Gastroesophageal sphincter (tissue), 3 donors: ENCODE results near the gene NOTUM.

Source experiments
- POLR2A ChIP-seq, 2 donors: fragments of 450-650 bp; IDR thresholded peaks; one replicate each; pipeline ENCODE4 v1.6.1; 2017; ENCODE audit warnings: antibody characterized with exemption in 2 of 2, mild to moderate bottlenecking in 2 of 2, moderate library complexity in 1 of 2
- POLR2AphosphoS5 ChIP-seq: sonication (generic); formaldehyde crosslinking; IDR thresholded peaks from one replicate; pipeline ENCODE4 v1.6.1; 2017; ENCODE audit warnings: antibody characterized with exemption
- TF ChIP-seq, protein P1 (sequence below), 4 experiments: fragments of 200-600 bp in 2 of 4; fragments of 450-650 bp in 2 of 4; sonication (generic) in 1 of 4; IDR thresholded peaks; one replicate each; pipeline ENCODE4 v1.5.1; 2017 to 2019; ENCODE audit warnings: antibody characterized with exemption in 4 of 4, mild to moderate bottlenecking in 2 of 4, moderate library complexity in 2 of 4

DNA sequence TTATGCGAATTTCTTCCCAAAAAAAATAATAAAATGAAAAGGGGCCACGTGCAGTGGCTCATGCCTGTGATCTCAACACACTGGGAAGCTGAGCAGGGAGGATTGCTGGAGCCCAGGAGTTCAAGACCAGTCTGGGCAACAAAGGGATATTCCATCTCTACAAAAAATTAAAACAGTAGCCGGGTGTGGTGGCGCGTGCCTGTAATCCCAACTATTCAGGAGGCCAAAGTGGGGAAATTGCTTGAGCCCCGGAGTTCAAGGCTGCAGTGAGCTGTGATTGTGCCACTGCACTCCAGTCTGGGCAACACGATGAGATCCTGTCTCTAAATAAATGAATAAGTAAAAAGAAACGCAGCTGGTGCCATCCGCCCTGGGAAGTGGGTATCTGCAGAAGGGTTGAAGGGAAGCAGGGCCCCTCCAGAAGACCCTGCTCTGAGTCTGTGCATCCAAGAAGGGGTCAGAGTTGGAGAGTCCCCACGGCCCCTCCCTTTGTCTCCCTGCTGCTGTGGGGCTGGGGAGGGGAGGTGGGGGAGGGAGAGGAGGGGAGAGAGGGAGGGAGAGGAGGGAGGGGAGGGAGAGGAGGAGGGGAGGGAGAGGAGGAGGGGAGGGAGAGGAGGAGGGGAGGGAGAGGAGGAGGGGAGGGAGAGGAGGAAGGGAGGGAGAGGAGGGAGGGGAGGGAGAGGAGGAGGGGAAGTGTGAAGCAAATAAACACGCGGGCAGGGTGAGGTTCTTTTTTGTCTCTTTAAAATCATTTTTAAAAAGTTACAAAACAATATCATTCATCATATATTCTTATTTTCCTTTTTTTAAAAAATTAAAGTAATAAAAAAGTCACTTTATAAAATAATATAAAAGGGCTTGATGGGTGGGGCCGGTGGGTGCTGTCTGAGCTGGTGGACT lies 9.0 kb downstream of the NOTUM start:
- TF ChIP-seq, protein P1, sequence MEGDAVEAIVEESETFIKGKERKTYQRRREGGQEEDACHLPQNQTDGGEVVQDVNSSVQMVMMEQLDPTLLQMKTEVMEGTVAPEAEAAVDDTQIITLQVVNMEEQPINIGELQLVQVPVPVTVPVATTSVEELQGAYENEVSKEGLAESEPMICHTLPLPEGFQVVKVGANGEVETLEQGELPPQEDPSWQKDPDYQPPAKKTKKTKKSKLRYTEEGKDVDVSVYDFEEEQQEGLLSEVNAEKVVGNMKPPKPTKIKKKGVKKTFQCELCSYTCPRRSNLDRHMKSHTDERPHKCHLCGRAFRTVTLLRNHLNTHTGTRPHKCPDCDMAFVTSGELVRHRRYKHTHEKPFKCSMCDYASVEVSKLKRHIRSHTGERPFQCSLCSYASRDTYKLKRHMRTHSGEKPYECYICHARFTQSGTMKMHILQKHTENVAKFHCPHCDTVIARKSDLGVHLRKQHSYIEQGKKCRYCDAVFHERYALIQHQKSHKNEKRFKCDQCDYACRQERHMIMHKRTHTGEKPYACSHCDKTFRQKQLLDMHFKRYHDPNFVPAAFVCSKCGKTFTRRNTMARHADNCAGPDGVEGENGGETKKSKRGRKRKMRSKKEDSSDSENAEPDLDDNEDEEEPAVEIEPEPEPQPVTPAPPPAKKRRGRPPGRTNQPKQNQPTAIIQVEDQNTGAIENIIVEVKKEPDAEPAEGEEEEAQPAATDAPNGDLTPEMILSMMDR (IDR thresholded peaks at IDR 0.05): no peak
- no peak for TF ChIP-seq POLR2A (IDR thresholded peaks at IDR 0.05)
- no peak for TF ChIP-seq POLR2AphosphoS5
